IMR-90 (cell line): ENCODE data around the gene ANKRD6. TPM values are rescaled to one million over a fixed set of nuclear protein-coding genes. Genes with fewer than 3 reads are reported as not detected.

Source experiments
- ATAC-seq: fragments of 200-7000 bp; cut with Tn5 transposase; 2 replicates; pipeline ENCODE4 v1.9.1; 2020; ENCODE audit warnings: low read depth, mild to moderate bottlenecking, moderate library complexity
- BruUV-seq: library from RNA; stranded (reverse); fragments of 400-500 nt; replicated peaks from 2 replicates; lab custom pipeline; 2021; lab: Mats Ljungman, UMichigan
- CTCF ChIA-PET: fragments of 300-600 bp; formaldehyde crosslinking; extraction: SDS; loops from one replicate; lab custom pipeline; 2021; ENCODE audit warnings: antibody characterized with exemption; lab: Yijun Ruan, JAX
- POLR2A ChIA-PET: fragments of 300-600 bp; sonication (Branson Sonifier 250); formaldehyde crosslinking; loops from one replicate; lab custom pipeline; 2022; ENCODE audit warnings: antibody characterized with exemption; ENCODE audit not compliant: unreplicated experiment; lab: Charles Lee
- DNase-seq: peaks from one replicate; pipeline ENCODE4 v3.0.0; 2013
- H2AFZ ChIP-seq: replicated peaks from 2 replicates; pipeline ENCODE3; 2013; ENCODE audit warnings: low read length, mild to moderate bottlenecking; ENCODE audit not compliant: poor library complexity
- H2AK5ac ChIP-seq: 2 replicates; pipeline ENCODE4 v1.6.1; 2013; ENCODE audit warnings: low read depth, low read length, inconsistent platforms
- H2AK9ac ChIP-seq: replicated peaks from 2 replicates; pipeline ENCODE3; 2013; ENCODE audit warnings: mild to moderate bottlenecking, low read depth, low read length, moderate library complexity; ENCODE audit not compliant: poor library complexity
- H2BK120ac ChIP-seq: 2 replicates; pipeline ENCODE4 v1.6.1; 2013; ENCODE audit warnings: low read depth, low read length, inconsistent platforms
- H2BK15ac ChIP-seq: 3 replicates; pipeline ENCODE4 v1.6.1; 2013; ENCODE audit warnings: low read depth, low read length, inconsistent platforms
- H2BK20ac ChIP-seq: 2 replicates; pipeline ENCODE4 v1.6.1; 2013; ENCODE audit warnings: low read depth, mild to moderate bottlenecking, inconsistent platforms, low read length, moderate library complexity
- H2BK5ac ChIP-seq: 2 replicates; pipeline ENCODE4 v1.6.1; 2013; ENCODE audit warnings: mild to moderate bottlenecking, low read depth, low read length, inconsistent platforms; ENCODE audit not compliant: poor library complexity, severe bottlenecking
- H3K14ac ChIP-seq: replicated peaks from 2 replicates; pipeline ENCODE4 v1.6.1; 2013; ENCODE audit warnings: low read depth, low read length, inconsistent platforms
- H3K18ac ChIP-seq: 2 replicates; pipeline ENCODE4 v1.6.1; 2013; ENCODE audit warnings: low read depth, low read length, control low read depth
- H3K23ac ChIP-seq: 2 replicates; pipeline ENCODE4 v1.6.1; 2013; ENCODE audit warnings: low read depth, low read length, inconsistent platforms
- H3K27ac ChIP-seq: 2 replicates; pipeline ENCODE4 v1.5.1; 2013; ENCODE audit warnings: mild to moderate bottlenecking, control low read depth, low read length; ENCODE audit not compliant: insufficient read depth
- H3K27me3 ChIP-seq: 2 replicates; pipeline ENCODE4 v1.6.1; 2013; ENCODE audit warnings: low read length; ENCODE audit not compliant: control insufficient read depth, insufficient read depth
- H3K36me3 ChIP-seq: 2 replicates; pipeline ENCODE4 v1.6.1; 2013; ENCODE audit warnings: low read length, mixed read lengths; ENCODE audit not compliant: control insufficient read depth, insufficient read depth
- H3K4ac ChIP-seq: 2 replicates; pipeline ENCODE4 v1.6.1; 2013; ENCODE audit warnings: low read depth, low read length, inconsistent platforms
- H3K4me1 ChIP-seq: 2 replicates; pipeline ENCODE4 v1.6.1; 2013; ENCODE audit warnings: low read length, mixed read lengths; ENCODE audit not compliant: control insufficient read depth, insufficient read depth
- H3K4me2 ChIP-seq: 2 replicates; pipeline ENCODE4 v1.6.1; 2013; ENCODE audit warnings: low read depth, mild to moderate bottlenecking, control low read depth, low read length, moderate library complexity
- H3K4me3 ChIP-seq: 2 replicates; pipeline ENCODE4 v1.5.1; 2013; ENCODE audit warnings: low read depth, mild to moderate bottlenecking, control low read depth, low read length, moderate library complexity; ENCODE audit not compliant: insufficient read depth
- H3K56ac ChIP-seq: 2 replicates; pipeline ENCODE4 v1.6.1; 2013; ENCODE audit warnings: low read length, inconsistent platforms; ENCODE audit not compliant: insufficient read depth; ENCODE audit errors: extremely low read depth
- H3K79me1 ChIP-seq, 2 experiments: 2 replicates each; pipeline ENCODE4 v1.6.1; 2013; ENCODE audit warnings: low read length in 2 of 2, inconsistent platforms in 1 of 2, low read depth in 1 of 2
- H3K9ac ChIP-seq: 2 replicates; pipeline ENCODE4 v1.6.1; 2013; ENCODE audit warnings: low read depth, low read length, control low read depth
- H3K9me1 ChIP-seq: 2 replicates; pipeline ENCODE4 v1.6.1; 2013; ENCODE audit warnings: low read length, inconsistent platforms; ENCODE audit not compliant: insufficient read depth
- H3K9me3 ChIP-seq: 2 replicates; pipeline ENCODE4 v1.6.1; 2013; ENCODE audit warnings: low read length; ENCODE audit not compliant: control insufficient read depth, insufficient read depth
- H4K20me1 ChIP-seq: 2 replicates; pipeline ENCODE4 v1.6.1; 2013; ENCODE audit warnings: low read length, inconsistent platforms; ENCODE audit not compliant: insufficient read depth
- H4K5ac ChIP-seq: 2 replicates; pipeline ENCODE4 v1.6.1; 2013; ENCODE audit warnings: mild to moderate bottlenecking, low read depth, low read length, control low read depth
- H4K8ac ChIP-seq, 2 experiments: 2 replicates each; pipeline ENCODE4 v1.6.1; 2013; ENCODE audit warnings: low read depth in 2 of 2, low read length in 2 of 2, control low read depth in 1 of 2, inconsistent platforms in 1 of 2
- H4K91ac ChIP-seq: 2 replicates; pipeline ENCODE4 v1.6.1; 2013; ENCODE audit warnings: low read depth, low read length, inconsistent platforms; ENCODE audit not compliant: insufficient read depth
- CEBPB ChIP-seq: IDR thresholded peaks from 2 replicates; pipeline ENCODE4 v1.6.1; 2012; ENCODE audit warnings: low read depth, low read length, improper control_type of control experiment
- CHD1 ChIP-seq: IDR thresholded peaks from 2 replicates; pipeline ENCODE4 v1.6.1; 2012; ENCODE audit warnings: low read depth, low read length, improper control_type of control experiment
- CTCF ChIP-seq: conservative IDR thresholded peaks from 2 replicates; pipeline ENCODE4 v1.5.1; 2012; ENCODE audit warnings: mild to moderate bottlenecking, low read depth, low read length, improper control_type of control experiment
- FOS ChIP-seq: fragments of 150-350 bp; IDR thresholded peaks from 2 replicates; pipeline ENCODE4 v1.6.1; 2016; ENCODE audit warnings: low read depth, low read length
- MAFK ChIP-seq: IDR thresholded peaks from 2 replicates; pipeline ENCODE4 v1.6.1; 2012; ENCODE audit warnings: low read depth, low read length, improper control_type of control experiment
- MXI1 ChIP-seq: IDR thresholded peaks from 2 replicates; pipeline ENCODE4 v1.6.1; 2012; ENCODE audit warnings: low read depth, mild to moderate bottlenecking, low read length, moderate library complexity, borderline replicate concordance
- NFE2L2 ChIP-seq: fragments of 150-350 bp; IDR thresholded peaks from 2 replicates; pipeline ENCODE4 v1.6.1; 2016; ENCODE audit warnings: low read depth, mild to moderate bottlenecking, low read length
- POLR2A ChIP-seq: IDR thresholded peaks from 2 replicates; pipeline ENCODE4 v1.6.1; 2012; ENCODE audit warnings: mild to moderate bottlenecking, low read depth, low read length
- RAD21 ChIP-seq: IDR thresholded peaks from 2 replicates; pipeline ENCODE4 v1.6.1; 2012; ENCODE audit warnings: low read length, improper control_type of control experiment
- RCOR1 ChIP-seq: IDR thresholded peaks from 2 replicates; pipeline ENCODE4 v1.6.1; 2012; ENCODE audit warnings: mild to moderate bottlenecking, low read length, improper control_type of control experiment; ENCODE audit not compliant: insufficient replicate concordance
- RFX5 ChIP-seq: IDR thresholded peaks from 2 replicates; pipeline ENCODE4 v1.8.0; 2012; ENCODE audit warnings: low read depth, mild to moderate bottlenecking, low read length, moderate library complexity
- SMC3 ChIP-seq: fragments of 150-350 bp; IDR thresholded peaks from 2 replicates; pipeline ENCODE4 v1.6.1; 2016; ENCODE audit warnings: low read depth, mild to moderate bottlenecking, antibody characterized with exemption, low read length, moderate library complexity
- USF2 ChIP-seq: fragments of 150-350 bp; IDR thresholded peaks from 2 replicates; pipeline ENCODE4 v1.6.1; 2017; ENCODE audit warnings: mild to moderate bottlenecking, antibody characterized with exemption, low read length, low read depth
- WGBS, 2 experiments: methylation state at CpG; one replicate each; pipeline versions ENCODE4 v1.1.5 to v1.1.7; 2013; ENCODE audit warnings: missing lambda C conversion rate in 2 of 2; ENCODE audit not compliant: insufficient read length in 1 of 2; ENCODE audit errors: extremely low coverage in 2 of 2; 5-methylcytosine and 5-hydroxymethylcytosine counted together
- dilution Hi-C: fragments of 300-500 bp; cut with HindIII; formaldehyde crosslinking; loops from one replicate; pipeline ENCODE4 v1.14.3; 2018; ENCODE audit warnings: low sequenced_read_pairs; ENCODE audit not compliant: unreplicated experiment
- in situ Hi-C: fragments of 300-500 bp; cut with MboI; formaldehyde crosslinking; loops from 3 replicates; pipeline ENCODE4 v1.14.3; 2019; ENCODE audit warnings: low sequenced_read_pairs, inconsistent platforms, mixed read lengths
- intact Hi-C: fragments of 100-400 bp; cut with micrococcal nuclease; formaldehyde crosslinking; loops from 2 replicates; pipeline ENCODE4 v1.10.0; 2022
- polyA plus RNA-seq, 3 experiments: library from polyadenylated mRNA; depleted of rRNA; stranded (reverse); fragments of >200 nt; gene quantifications; 2 replicates each; pipeline ENCODE4 v1.2.3, GENCODE V29; 2012; ENCODE audit warnings: low replicate concordance in 1 of 3
- total RNA-seq: library from RNA; depleted of rRNA; stranded (reverse); fragments of >200 nt; gene quantifications from 2 replicates; pipeline ENCODE4 v1.2.3, GENCODE V29; 2012

The ANKRD6 gene
- total and polyA plus RNA-seq, 2 of the 4 experiments (the other 2 are of a cell fraction): 0.12 to 0.18 TPM

- dilution Hi-C loops: no loop called here
- Histone ChIP-seq H2BK5ac (no peak overlapping the region), H3K4me3 (no peak overlapping the region), H4K5ac (no peak overlapping the region), H3K27me3 (no peaks in the 10 kb centered on the region), H4K8ac (no peak overlapping the region), H3K18ac (no peak overlapping the region), H4K91ac (no peak overlapping the region), H3K14ac (no peak overlapping the region), H2BK20ac (no peak overlapping the region), H3K4me2 (no peak overlapping the region), H2AK5ac (no peak overlapping the region), H2AK9ac (no peak overlapping the region), H3K36me3 (no peaks in the 10 kb centered on the region), H3K4me1 (no peaks in the 10 kb centered on the region), H3K9me3 (no peaks in the 10 kb centered on the region), H2AFZ (no peak overlapping the region), H3K9me1 (no peaks in the 10 kb centered on the region; the same call in 1 of the 2 replicates), H2BK15ac (no peak overlapping the region), H3K23ac (no peak overlapping the region), H2BK120ac (no peak overlapping the region), H3K4ac (no peak overlapping the region), H3K27ac (no peak overlapping the region), H3K9ac (no peak overlapping the region), H3K79me1 (no peaks in the 10 kb centered on the region), H3K56ac (no peak overlapping the region), H4K20me1 (no peaks in the 10 kb centered on the region)
- in situ Hi-C loops: no loop called here
- intact Hi-C loops: no loop called here
- WGBS, 2 experiments: 60% methylated on average over 2 of the region's 6 CpGs; no CpG with 5 or more reads in 1 of the 2 experiments
- ChIA-PET POLR2A (no interaction called here), CTCF (no interaction called here)
- DNase-seq (no peak), ATAC-seq (no peak)
- TF ChIP-seq SMC3 (no peak), NFE2L2 (no peak), FOS (no peak), MXI1 (no peak), POLR2A (no peak), RCOR1 (no peak), USF2 (no peak), CEBPB (no peak), RFX5 (no peak), CTCF (no peak), CHD1 (no peak), MAFK (no peak), RAD21 (no peak)
- no TSS peak for BruUV-seq
Measured at GRCh38 chr6:89388846-89389245, 44.1 kb upstream of the ANKRD6 start.
